ENCODE results near the gene MDP1.

MDP1 gene

DNA sequence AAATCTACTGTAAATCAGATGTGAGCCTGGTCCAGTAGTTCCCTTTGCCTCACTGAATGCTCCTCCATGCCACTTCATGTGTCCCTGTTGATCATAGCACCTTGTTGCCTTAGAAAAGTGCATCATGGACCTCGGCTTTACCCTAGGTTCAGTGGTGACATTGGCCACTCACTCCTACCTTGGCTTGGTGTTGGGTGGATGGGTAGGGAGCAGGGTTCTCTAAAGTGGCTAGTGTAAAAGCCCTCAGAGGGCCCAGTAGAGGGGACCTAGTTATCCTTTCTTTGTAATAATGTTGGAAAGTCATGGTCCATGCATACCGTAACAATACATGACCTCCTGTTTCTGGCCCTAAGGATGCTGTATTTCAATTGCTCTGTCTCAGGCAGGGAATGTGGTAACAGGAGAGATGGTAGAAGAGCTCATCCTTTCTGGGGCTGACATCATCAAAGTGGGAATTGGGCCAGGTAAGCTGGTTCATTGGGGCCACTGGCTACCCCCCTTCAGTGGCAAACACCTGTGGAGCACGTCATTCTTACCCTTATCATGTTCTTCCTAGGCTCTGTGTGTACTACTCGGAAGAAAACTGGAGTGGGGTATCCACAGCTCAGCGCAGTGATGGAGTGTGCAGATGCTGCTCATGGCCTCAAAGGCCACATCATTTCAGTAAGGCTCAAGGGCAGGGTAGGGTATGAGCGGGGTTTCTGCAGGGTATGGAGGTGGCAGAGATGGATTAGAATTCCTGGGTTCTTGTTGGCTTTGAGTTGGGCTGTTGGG is 21.0 kb upstream of the MDP1 start:
- Histone ChIP-seq H3K27ac (ENCODE audit: low read depth, low read length, severe bottlenecking) (no peak overlapping the region), H3K4me3 (ENCODE audit: extremely low read depth, insufficient read depth, low read length, poor library complexity, severe bottlenecking) (no peak overlapping the region), H3K4me1 (ENCODE audit: control insufficient read depth, insufficient read depth, low read length, poor library complexity, severe bottlenecking) (peaks cover 26% of the 10 kb centered on the region), H3K9me3 (ENCODE audit: control insufficient read depth, low read length) (no peaks in the 10 kb centered on the region), H3K36me3 (ENCODE audit: control insufficient read depth, insufficient read depth, low read length) (peaks cover 74% of the 10 kb centered on the region)
- WGBS, 2 experiments (ENCODE audit: insufficient coverage in 2 of 2), result 98 to 100% methylated on average over 2 to 6 of the region's 6 CpGs

DNA sequence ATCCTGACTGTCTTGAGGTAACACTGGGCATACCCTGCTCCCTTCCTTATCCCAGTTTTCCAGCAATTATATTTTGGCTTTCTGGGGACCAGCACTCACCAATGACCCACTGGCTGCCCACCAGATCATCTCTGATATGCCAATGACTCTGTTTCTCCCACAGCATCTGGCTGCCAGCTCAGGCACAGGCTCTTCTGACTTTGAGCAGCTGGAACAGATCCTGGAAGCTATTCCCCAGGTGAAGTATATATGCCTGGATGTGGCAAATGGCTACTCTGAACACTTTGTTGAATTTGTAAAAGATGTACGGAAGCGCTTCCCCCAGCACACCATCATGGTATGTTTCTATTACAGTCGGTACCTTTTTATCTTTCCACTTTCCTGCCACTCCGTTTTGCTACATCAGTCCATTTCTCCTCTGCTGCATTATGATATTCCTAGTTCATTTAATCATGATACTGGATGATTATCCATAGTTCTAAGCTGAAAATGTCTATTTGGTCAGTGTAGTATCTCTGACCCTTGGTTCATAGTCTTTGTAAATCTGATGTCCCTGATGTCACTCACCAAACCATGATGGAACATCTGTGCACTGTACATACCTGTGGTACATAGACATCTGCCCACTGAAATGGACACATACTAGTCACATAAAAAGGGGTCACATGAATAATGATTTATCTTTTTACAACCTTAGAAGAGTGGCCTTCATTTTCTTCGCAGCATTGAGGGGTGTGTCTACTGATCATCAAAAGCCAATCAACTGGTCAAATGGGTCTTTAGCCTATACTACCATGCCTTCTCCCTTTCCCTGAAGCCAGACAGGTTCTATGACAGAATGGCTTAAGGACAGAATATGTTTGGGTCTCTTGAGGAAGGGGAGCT is 20.2 kb upstream of the MDP1 start:
- H3K27ac ChIP-seq (ENCODE audit: low read depth, low read length, severe bottlenecking), result no peak overlapping the region
- H3K4me1 ChIP-seq (ENCODE audit: control insufficient read depth, insufficient read depth, low read length, poor library complexity, severe bottlenecking), result peaks cover 20% of the 10 kb centered on the region
- WGBS, 2 experiments (ENCODE audit: insufficient coverage in 2 of 2), result 91 to 100% methylated on average over 3 to 4 of the region's 5 CpGs
- H3K9me3 ChIP-seq (ENCODE audit: control insufficient read depth, low read length), result no peaks in the 10 kb centered on the region
- H3K36me3 ChIP-seq (ENCODE audit: control insufficient read depth, insufficient read depth, low read length), result peaks cover 72% of the 10 kb centered on the region
- H3K4me3 ChIP-seq (ENCODE audit: extremely low read depth, insufficient read depth, low read length, poor library complexity, severe bottlenecking), result no peak overlapping the region

DNA sequence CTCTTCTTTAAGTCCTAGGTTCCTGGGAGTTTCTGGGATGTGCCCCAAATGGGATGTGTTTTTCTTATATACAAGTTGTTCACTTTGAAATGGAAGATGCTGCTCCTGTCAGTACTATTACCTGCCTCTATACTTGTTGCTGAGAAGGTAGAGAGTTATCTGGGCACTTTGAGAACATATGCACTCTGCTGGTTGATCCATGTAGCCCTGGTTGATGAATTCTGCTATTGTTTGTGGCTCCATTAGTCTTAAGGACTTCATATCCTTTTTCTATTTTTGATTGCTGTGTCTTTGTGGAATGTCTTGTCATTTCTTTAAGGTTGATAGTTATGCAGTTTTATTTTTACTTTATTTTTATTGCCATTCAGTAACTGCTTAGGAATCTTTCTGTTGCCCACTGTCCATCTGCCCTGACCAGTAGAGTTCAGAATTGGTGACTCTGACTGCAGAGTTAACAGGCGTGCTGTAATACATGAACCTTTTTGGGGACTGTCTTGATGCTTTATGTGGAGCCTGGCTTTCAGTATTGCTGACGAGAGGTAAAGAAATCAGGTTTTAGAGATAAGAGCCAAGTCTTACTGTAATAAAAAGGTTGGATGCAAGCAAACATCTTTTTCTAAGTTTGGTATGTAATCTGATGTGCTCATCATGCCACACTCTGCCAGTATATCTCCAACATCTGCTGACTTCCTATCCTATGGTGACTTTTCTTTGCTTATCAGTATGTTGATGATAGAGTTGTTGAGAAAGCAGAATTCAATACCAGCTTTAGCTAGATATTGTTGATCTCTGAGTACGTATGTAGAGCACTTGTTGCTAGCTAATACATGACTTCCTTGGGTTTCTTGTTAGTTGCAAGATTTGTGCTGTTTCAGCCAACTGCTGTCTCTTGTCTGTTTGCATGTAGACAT is 18.5 kb upstream of the MDP1 start:
- H3K4me3 ChIP-seq (ENCODE audit: extremely low read depth, insufficient read depth, low read length, poor library complexity, severe bottlenecking), result peak overlapping the region; percentile 86
- peaks cover 55% of the 10 kb centered on the region for H3K36me3 ChIP-seq (ENCODE audit: control insufficient read depth, insufficient read depth, low read length)

GRCh38 chr14:24233538-24233866 is 17.6 kb upstream of the MDP1 start:
- Histone ChIP-seq H3K27ac (ENCODE audit: low read depth, low read length, severe bottlenecking) (no peak overlapping the region), H3K9me3 (ENCODE audit: control insufficient read depth, low read length) (no peaks in the 10 kb centered on the region), H3K4me3 (ENCODE audit: extremely low read depth, insufficient read depth, low read length, poor library complexity, severe bottlenecking) (peak overlapping the region; percentile 86), H3K4me1 (ENCODE audit: control insufficient read depth, insufficient read depth, low read length, poor library complexity, severe bottlenecking) (peaks cover 6% of the 10 kb centered on the region), H3K36me3 (ENCODE audit: control insufficient read depth, insufficient read depth, low read length) (peaks cover 52% of the 10 kb centered on the region)
- 86 to 100% methylated on average over 2 of the region's 2 CpGs for WGBS, 2 experiments (ENCODE audit: insufficient coverage in 2 of 2)

More for the DNA sequence above, 18.5 kb upstream of the MDP1 start:
- 88 to 96% methylated on average over 2 of the region's 3 CpGs for WGBS, 2 experiments (ENCODE audit: insufficient coverage in 2 of 2)
- Histone ChIP-seq H3K9me3 (ENCODE audit: control insufficient read depth, low read length) (no peaks in the 10 kb centered on the region), H3K27ac (ENCODE audit: low read depth, low read length, severe bottlenecking) (no peak overlapping the region), H3K4me1 (ENCODE audit: control insufficient read depth, insufficient read depth, low read length, poor library complexity, severe bottlenecking) (peaks cover 14% of the 10 kb centered on the region)

DNA sequence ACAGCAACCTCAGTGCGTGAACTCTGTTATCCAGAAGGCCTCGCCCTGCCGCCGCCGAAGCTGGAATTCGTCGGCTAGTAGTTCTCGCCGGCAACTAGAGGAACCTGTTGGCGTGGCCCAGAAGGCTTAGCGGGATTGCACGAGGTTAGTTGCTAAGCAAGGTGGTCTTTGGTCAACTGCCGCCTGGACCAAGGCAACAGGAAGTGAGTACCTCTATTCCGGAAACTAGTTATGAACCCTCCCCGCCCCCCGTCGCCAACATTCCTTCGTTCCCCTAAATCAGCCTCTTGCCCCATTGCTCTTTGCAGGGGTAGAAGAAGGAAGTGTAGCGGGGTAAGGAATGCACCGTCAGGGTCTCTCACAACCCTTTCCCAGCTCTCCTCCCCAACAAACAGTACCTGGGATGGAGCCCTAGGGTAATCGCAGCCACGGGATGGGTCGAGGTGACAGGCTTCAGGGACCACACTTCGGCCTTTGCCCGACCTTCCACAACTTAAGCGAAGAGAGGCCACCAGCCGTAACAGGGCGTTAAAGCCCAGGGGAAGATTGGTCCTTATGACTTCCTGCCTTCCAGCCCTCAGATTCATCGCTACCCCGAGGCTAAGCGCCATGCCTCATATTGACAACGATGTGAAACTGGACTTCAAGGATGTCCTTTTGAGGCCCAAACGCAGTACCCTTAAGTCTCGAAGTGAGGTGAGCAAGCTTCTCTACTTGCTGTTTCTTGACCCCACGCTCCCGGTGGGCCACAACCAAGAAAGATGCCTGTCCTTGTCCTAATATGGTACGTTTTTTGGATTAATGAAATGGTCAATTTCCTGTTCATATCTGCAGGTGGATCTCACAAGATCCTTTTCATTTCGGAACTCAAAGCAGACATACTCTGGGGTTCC is 17.0 kb upstream of the MDP1 start, which contains the start of gene GMPR2:
Gene GMPR2, plus strand, starts transcription at position 285 of the 893 bp plus-strand sequence. Its CDS starts 325 bp downstream, at position 610.
- Histone ChIP-seq H3K4me1 (ENCODE audit: control insufficient read depth, insufficient read depth, low read length, poor library complexity, severe bottlenecking) (peaks cover 6% of the 10 kb centered on the region), H3K9me3 (ENCODE audit: control insufficient read depth, low read length) (no peaks in the 10 kb centered on the region), H3K4me3 (ENCODE audit: extremely low read depth, insufficient read depth, low read length, poor library complexity, severe bottlenecking) (peak within 1 kb of the TSS; percentile 86), H3K27ac (ENCODE audit: low read depth, low read length, severe bottlenecking) (peak within 1 kb of the TSS; percentile 87), H3K36me3 (ENCODE audit: control insufficient read depth, insufficient read depth, low read length) (peaks cover 52% of the 10 kb centered on the region)
- 14 to 16% methylated on average over 25 to 28 of the region's 38 CpGs for WGBS, 2 experiments (ENCODE audit: insufficient coverage in 2 of 2)

GRCh38 chr14:24232121-24232644 is 16.3 kb upstream of the MDP1 start, which contains the start of gene NEDD8:
Gene NEDD8, minus strand, starts transcription at chr14:24232367. Its CDS starts 100 bp downstream, at chr14:24232267.
- H3K27ac ChIP-seq (ENCODE audit: low read depth, low read length, severe bottlenecking), result peak within 1 kb of the TSS; percentile 87
- H3K4me1 ChIP-seq (ENCODE audit: control insufficient read depth, insufficient read depth, low read length, poor library complexity, severe bottlenecking), result peaks cover 6% of the 10 kb centered on the region
- peak within 1 kb of the TSS; percentile 86 for H3K4me3 ChIP-seq (ENCODE audit: extremely low read depth, insufficient read depth, low read length, poor library complexity, severe bottlenecking)
- peaks cover 49% of the 10 kb centered on the region for H3K36me3 ChIP-seq (ENCODE audit: control insufficient read depth, insufficient read depth, low read length)
- WGBS, 2 experiments (ENCODE audit: insufficient coverage in 2 of 2), result 0% methylated on average over 21 to 23 of the region's 30 CpGs
- H3K9me3 ChIP-seq (ENCODE audit: control insufficient read depth, low read length), result no peaks in the 10 kb centered on the region

GRCh38 chr14:24231263-24232120 is 15.6 kb upstream of the MDP1 start:
- 5 to 9% methylated on average over 19 to 20 of the region's 23 CpGs for WGBS, 2 experiments (ENCODE audit: insufficient coverage in 2 of 2)

DNA sequence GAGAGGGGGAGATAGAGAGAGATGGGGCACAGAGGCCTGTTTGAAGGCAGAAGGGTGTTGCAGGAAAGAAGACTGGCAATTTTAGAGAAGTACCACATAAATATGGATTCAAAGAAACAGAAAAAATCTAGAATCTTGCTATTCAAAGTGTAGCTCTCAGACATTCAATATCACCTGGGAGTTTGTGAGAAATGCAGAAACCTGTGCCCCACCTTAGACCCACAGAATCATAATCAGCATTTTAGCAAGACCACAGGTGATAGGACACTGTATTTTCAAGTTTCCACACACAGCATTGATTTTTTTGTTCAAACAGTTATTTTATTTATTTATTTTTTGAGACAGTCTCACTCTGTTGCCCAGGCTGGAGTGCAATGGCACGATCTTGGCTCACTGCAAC is 13.0 kb upstream of the MDP1 start:
- H3K27ac ChIP-seq (ENCODE audit: low read depth, low read length, severe bottlenecking), result no peak overlapping the region
- H3K4me3 ChIP-seq (ENCODE audit: extremely low read depth, insufficient read depth, low read length, poor library complexity, severe bottlenecking), result no peak overlapping the region
- 0% methylated on average over 1 of the region's 1 CpG for WGBS, 2 experiments (ENCODE audit: insufficient coverage in 2 of 2)
- H3K4me1 ChIP-seq (ENCODE audit: control insufficient read depth, insufficient read depth, low read length, poor library complexity, severe bottlenecking), result peaks cover 10% of the 10 kb centered on the region
- peaks cover 34% of the 10 kb centered on the region for H3K36me3 ChIP-seq (ENCODE audit: control insufficient read depth, insufficient read depth, low read length)
- H3K9me3 ChIP-seq (ENCODE audit: control insufficient read depth, low read length), result no peaks in the 10 kb centered on the region

More at GRCh38 chr14:24231263-24232120, 15.6 kb upstream of the MDP1 start:
- Histone ChIP-seq H3K27ac (ENCODE audit: low read depth, low read length, severe bottlenecking) (peak overlapping the region; percentile 23), H3K4me1 (ENCODE audit: control insufficient read depth, insufficient read depth, low read length, poor library complexity, severe bottlenecking) (peaks cover 6% of the 10 kb centered on the region), H3K9me3 (ENCODE audit: control insufficient read depth, low read length) (no peaks in the 10 kb centered on the region), H3K36me3 (ENCODE audit: control insufficient read depth, insufficient read depth, low read length) (peaks cover 43% of the 10 kb centered on the region), H3K4me3 (ENCODE audit: extremely low read depth, insufficient read depth, low read length, poor library complexity, severe bottlenecking) (peak overlapping the region; percentile 86)

DNA sequence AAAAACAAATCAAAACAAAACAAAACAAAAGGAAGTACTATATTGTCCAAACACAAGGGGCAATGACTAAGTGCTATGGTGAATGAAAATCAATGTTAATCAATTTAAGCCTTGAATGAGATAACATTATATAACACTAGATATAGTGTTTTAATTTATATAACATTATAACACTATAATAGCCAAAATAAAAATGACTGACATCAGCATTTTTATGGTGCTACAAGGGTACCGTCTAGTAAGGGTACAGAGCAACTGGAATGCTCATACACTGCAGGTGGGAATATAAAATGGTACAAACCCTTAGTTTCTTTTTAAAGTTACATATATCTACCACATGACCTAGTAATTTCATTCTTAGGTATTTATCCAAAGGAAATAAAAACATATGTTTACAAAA is 10.6 kb upstream of the MDP1 start:
- peaks cover 4% of the 10 kb centered on the region for H3K4me1 ChIP-seq (ENCODE audit: control insufficient read depth, insufficient read depth, low read length, poor library complexity, severe bottlenecking)
- no CpG with 5 or more reads among the region's 1 CpG for WGBS, 2 experiments (ENCODE audit: insufficient coverage in 2 of 2)
- H3K36me3 ChIP-seq (ENCODE audit: control insufficient read depth, insufficient read depth, low read length), result peaks cover 33% of the 10 kb centered on the region
- no peaks in the 10 kb centered on the region for H3K9me3 ChIP-seq (ENCODE audit: control insufficient read depth, low read length)
- H3K27ac ChIP-seq (ENCODE audit: low read depth, low read length, severe bottlenecking), result no peak overlapping the region
- H3K4me3 ChIP-seq (ENCODE audit: extremely low read depth, insufficient read depth, low read length, poor library complexity, severe bottlenecking), result no peak overlapping the region

Data from mesodermal cell (in vitro differentiated cells).